GM19438 (cell line): ENCODE data around the gene MARCHF3.
"Not testable (repeated sequence)": the region's sequence is repeated elsewhere in the genome, so short reads cannot be mapped to it uniquely, and the experiment has no call there.

Source experiments
- ATAC-seq: cut with Tn5 transposase; IDR thresholded peaks from one replicate; pipeline ENCODE4 v1.9.1; 2021; ENCODE audit warnings: low read depth; ENCODE audit not compliant: unreplicated experiment

The MARCHF3 gene

GRCh38 chr5:126854526-126855110 lies 175.7 kb downstream of the MARCHF3 start:
- no peak for ATAC-seq

GRCh38 chr5:126853541-126854307 lies 176.6 kb downstream of the MARCHF3 start:
- ATAC-seq: not testable (repeated sequence)

GRCh38 chr5:126852841-126853271 lies 177.5 kb downstream of the MARCHF3 start:
- no peak for ATAC-seq

GRCh38 chr5:126852091-126852571 lies 178.2 kb downstream of the MARCHF3 start:
- peak; percentile 88 for ATAC-seq

GRCh38 chr5:126851501-126852011 lies 178.8 kb downstream of the MARCHF3 start:
- ATAC-seq: no peak

- ATAC-seq: no peak
Observed at GRCh38 chr5:126849101-126849678, 181.2 kb downstream of the MARCHF3 start.

GRCh38 chr5:126848253-126848652 lies 182.1 kb downstream of the MARCHF3 start:
- ATAC-seq: no peak

- no peak for ATAC-seq
Observed at GRCh38 chr5:126847826-126848251, 182.5 kb downstream of the MARCHF3 start.

GRCh38 chr5:126847456-126847820 lies 182.9 kb downstream of the MARCHF3 start:
- ATAC-seq: no peak

GRCh38 chr5:126846744-126847455 lies 183.5 kb downstream of the MARCHF3 start:
- no peak for ATAC-seq

- ATAC-seq: no peak
Observed at GRCh38 chr5:126846344-126846743, 184.0 kb downstream of the MARCHF3 start.

GRCh38 chr5:126845470-126846070 lies 184.8 kb downstream of the MARCHF3 start:
- ATAC-seq: peak; percentile 85

- ATAC-seq: not testable (repeated sequence)
Observed at GRCh38 chr5:126843375-126843774, 187.0 kb downstream of the MARCHF3 start.

- not testable (repeated sequence) for ATAC-seq
Observed at GRCh38 chr5:126839407-126839806, 191.0 kb downstream of the MARCHF3 start.

- ATAC-seq: no peak
Observed at GRCh38 chr5:126837906-126838539, 192.3 kb downstream of the MARCHF3 start.

- no peak for ATAC-seq
Observed at GRCh38 chr5:126837242-126837641, 193.1 kb downstream of the MARCHF3 start.

- no peak for ATAC-seq
Observed at GRCh38 chr5:126836778-126837177, 193.6 kb downstream of the MARCHF3 start.

GRCh38 chr5:126831156-126831555 lies 199.2 kb downstream of the MARCHF3 start:
- no peak for ATAC-seq

- no peak for ATAC-seq
Observed at GRCh38 chr5:126830061-126830460, 200.3 kb downstream of the MARCHF3 start.

GRCh38 chr5:126829098-126829497 lies 201.3 kb downstream of the MARCHF3 start:
- no peak for ATAC-seq
